Measurements from ENCODE around the gene ADGRE2.

GRCh38 chr19:14796021-14796420 lies 17.7 kb upstream of the ADGRE2 start:
- TF ChIP-seq, protein P1, sequence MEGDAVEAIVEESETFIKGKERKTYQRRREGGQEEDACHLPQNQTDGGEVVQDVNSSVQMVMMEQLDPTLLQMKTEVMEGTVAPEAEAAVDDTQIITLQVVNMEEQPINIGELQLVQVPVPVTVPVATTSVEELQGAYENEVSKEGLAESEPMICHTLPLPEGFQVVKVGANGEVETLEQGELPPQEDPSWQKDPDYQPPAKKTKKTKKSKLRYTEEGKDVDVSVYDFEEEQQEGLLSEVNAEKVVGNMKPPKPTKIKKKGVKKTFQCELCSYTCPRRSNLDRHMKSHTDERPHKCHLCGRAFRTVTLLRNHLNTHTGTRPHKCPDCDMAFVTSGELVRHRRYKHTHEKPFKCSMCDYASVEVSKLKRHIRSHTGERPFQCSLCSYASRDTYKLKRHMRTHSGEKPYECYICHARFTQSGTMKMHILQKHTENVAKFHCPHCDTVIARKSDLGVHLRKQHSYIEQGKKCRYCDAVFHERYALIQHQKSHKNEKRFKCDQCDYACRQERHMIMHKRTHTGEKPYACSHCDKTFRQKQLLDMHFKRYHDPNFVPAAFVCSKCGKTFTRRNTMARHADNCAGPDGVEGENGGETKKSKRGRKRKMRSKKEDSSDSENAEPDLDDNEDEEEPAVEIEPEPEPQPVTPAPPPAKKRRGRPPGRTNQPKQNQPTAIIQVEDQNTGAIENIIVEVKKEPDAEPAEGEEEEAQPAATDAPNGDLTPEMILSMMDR (conservative IDR thresholded peaks at IDR 0.05 in 1 of 2, IDR thresholded peaks at IDR 0.05 in 1 of 2; ENCODE audit: extremely low read depth in 1 of 2, insufficient read depth in 1 of 2, low read depth in 1 of 2, low read length in 2 of 2) = no peak
- no peak for TF ChIP-seq EZH2 (IDR thresholded peaks at IDR 0.05; ENCODE audit: borderline replicate concordance, low read length)
